Upper lobe of right lung (tissue), 1 donor: ENCODE data around the gene CLK1. TPM values are rescaled to one million over a fixed set of nuclear protein-coding genes. Genes with fewer than 3 reads are reported as not detected.

Experiments
- ATAC-seq: fragments of 200-7000 bp; cut with Tn5 transposase; one replicate; pipeline ENCODE4 v1.9.1; 2020; ENCODE audit warnings: mild to moderate bottlenecking, moderate library complexity
- DNase-seq: peaks from one replicate; pipeline ENCODE4 v3.0.0-alpha.2; 2020
- H3K27ac ChIP-seq: fragments of 200-600 bp; one replicate; pipeline ENCODE4 v1.8.0; 2022
- H3K27me3 ChIP-seq: fragments of 200-600 bp; one replicate; pipeline ENCODE4 v1.8.0; 2022; ENCODE audit warnings: mild to moderate bottlenecking
- H3K36me3 ChIP-seq: fragments of 200-600 bp; one replicate; pipeline ENCODE4 v1.8.0; 2022
- H3K4me1 ChIP-seq: fragments of 200-600 bp; one replicate; pipeline ENCODE4 v1.8.0; 2022
- H3K4me3 ChIP-seq: fragments of 200-600 bp; one replicate; pipeline ENCODE4 v1.8.0; 2022; ENCODE audit warnings: mild to moderate bottlenecking
- H3K9me3 ChIP-seq: fragments of 200-600 bp; one replicate; pipeline ENCODE4 v1.8.0; 2022
- intact Hi-C: fragments of 100-400 bp; cut with DNase I; formaldehyde crosslinking; loops from one replicate; pipeline ENCODE4 v1.11.0; 2022
- long read RNA-seq: library from polyadenylated mRNA; unstranded; transcript quantifications from one replicate; pipeline ENCODE4 v2.0.0, GENCODE V29; 2021
- total RNA-seq: library from RNA; stranded (reverse); fragmentation: NEBNext Ultra II Directional; extraction: Animal tissue kit (Norgen Biotek cat#: 25700); gene quantifications from one replicate; pipeline ENCODE4 v1.2.1, GENCODE V29; 2021
- TF ChIP-seq, protein P1 (sequence below): fragments of 200-600 bp; IDR thresholded peaks from one replicate; pipeline ENCODE4 v1.8.0; 2022; ENCODE audit warnings: antibody characterized with exemption
- donor health status: DM: no; HTN: yes; CAD: no; lungs with severe emphysema.

The CLK1 gene
- 108 TPM for total RNA-seq
- long read RNA-seq, transcript CLK1-210 (11 exons, 3,208 nt), result major isoform, 13 of 34 reads
- long read RNA-seq, transcript CLK1-204 (12 exons, 1,682 nt), result minor isoform, 12 of 34 reads
- long read RNA-seq, partial matches to known transcripts, result 0 of 34 reads
- long read RNA-seq, other reads (novel, unspliced or antisense), result 6 of 34 reads

DNA sequence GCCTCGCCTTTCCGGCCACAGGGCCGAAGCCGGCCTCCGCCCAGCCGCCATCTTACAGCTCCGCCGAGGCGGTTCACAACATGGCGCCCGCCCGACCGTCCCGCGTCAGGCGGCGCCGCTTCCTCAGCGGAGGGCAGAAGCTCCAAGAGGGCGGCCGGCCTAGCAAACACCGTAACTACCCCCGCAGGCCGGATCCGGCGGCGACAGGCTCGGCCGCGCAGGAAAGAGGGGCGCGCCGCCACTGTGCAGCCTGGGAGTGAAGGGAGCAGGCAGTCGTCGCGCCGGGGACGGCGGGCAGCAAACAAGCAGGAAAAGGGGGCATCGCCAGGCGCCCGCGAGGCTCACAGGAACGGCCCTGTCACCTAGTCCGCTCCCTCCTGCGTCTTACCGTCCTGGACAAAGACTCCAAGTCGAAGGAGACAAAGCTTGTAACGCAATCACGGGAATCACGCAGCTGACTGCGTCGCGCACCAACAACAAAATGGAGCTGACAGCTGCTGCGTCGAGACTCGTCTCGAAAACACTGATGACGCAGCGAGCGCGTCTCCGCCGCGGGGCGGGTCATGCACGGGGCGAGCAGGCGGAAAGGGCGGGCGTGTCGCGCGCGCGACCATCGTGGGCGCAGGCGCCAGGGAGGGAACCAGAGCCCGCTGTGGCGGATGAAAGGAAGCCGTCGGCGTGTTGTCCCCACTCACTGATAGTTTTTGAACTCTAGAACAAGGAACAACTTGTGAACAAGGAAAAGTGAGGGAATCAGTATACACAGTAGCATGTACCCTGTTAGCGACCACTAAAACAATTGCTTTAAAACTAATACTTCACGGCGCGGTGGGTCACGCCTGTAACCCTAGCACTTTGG lies at the start of gene CLK1:
Gene CLK1, minus strand, starts transcription at position 483 of the 859 bp plus-strand sequence. CDS start 2,796 bp downstream, outside the sequence.
- peaks cover 27% of the 10 kb centered on the region for H3K4me1 ChIP-seq
- intact Hi-C loops, result no loop called here
- H3K9me3 ChIP-seq, result no peaks in the 10 kb centered on the region
- peak; percentile 99 for DNase-seq
- H3K4me3 ChIP-seq, result peak within 1 kb of the TSS; percentile 91
- H3K27me3 ChIP-seq, result no peaks in the 10 kb centered on the region
- H3K36me3 ChIP-seq, result peaks cover 22% of the 10 kb centered on the region
- TF ChIP-seq, protein P1, sequence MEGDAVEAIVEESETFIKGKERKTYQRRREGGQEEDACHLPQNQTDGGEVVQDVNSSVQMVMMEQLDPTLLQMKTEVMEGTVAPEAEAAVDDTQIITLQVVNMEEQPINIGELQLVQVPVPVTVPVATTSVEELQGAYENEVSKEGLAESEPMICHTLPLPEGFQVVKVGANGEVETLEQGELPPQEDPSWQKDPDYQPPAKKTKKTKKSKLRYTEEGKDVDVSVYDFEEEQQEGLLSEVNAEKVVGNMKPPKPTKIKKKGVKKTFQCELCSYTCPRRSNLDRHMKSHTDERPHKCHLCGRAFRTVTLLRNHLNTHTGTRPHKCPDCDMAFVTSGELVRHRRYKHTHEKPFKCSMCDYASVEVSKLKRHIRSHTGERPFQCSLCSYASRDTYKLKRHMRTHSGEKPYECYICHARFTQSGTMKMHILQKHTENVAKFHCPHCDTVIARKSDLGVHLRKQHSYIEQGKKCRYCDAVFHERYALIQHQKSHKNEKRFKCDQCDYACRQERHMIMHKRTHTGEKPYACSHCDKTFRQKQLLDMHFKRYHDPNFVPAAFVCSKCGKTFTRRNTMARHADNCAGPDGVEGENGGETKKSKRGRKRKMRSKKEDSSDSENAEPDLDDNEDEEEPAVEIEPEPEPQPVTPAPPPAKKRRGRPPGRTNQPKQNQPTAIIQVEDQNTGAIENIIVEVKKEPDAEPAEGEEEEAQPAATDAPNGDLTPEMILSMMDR, result no peak
- peak; percentile 95 for ATAC-seq
- peak within 1 kb of the TSS; percentile 100 for H3K27ac ChIP-seq

DNA sequence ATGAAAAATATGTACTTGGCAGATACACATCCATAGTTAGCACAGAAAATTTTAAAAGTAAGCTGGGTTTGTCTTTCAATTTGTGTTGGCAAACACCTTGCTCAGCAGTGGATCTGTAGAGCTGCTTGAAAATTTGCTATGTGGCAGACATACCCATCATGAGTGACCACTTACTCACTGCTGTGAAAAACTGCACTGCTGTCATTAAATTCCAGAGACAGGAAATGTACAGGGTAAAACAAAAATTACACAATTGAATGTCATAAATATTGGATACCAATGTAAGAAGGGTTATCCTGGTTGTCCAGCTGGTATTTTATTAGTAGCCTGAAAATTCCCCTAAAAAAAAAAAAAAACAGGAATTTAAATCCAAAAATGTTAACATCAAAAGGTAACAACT lies 49.2 kb upstream of the CLK1 start:
- intact Hi-C loops, result no loop called here
- H3K27me3 ChIP-seq, result no peaks in the 10 kb centered on the region
- no peak overlapping the region for H3K4me3 ChIP-seq
- no peaks in the 10 kb centered on the region for H3K4me1 ChIP-seq
- DNase-seq, result no peak
- ATAC-seq, result no peak
- H3K36me3 ChIP-seq, result peaks cover 92% of the 10 kb centered on the region
- TF ChIP-seq, protein P1, result no peak
- H3K27ac ChIP-seq, result no peak overlapping the region
- H3K9me3 ChIP-seq, result no peaks in the 10 kb centered on the region

DNA sequence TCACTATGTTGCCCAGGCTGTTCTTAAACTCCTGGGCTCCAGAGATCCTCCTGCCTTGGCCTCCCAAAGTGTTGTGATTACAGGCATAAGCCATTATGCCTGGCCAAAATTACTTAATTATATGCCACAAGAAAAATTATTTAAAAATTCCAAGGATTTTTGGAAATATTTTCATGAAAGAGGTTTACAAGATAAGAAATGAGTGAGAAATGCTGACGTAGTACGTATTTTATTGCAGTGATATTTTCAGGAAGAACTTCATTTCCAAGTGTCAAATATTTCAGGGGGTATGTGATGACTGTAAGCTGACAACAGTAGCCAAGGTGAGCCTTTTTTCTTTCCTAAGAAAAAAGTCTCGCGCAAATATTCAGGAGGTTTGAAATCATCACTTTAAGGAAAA lies 45.5 kb upstream of the CLK1 start:
- Histone ChIP-seq H3K36me3 (peaks cover 62% of the 10 kb centered on the region), H3K4me3 (no peak overlapping the region), H3K27me3 (no peaks in the 10 kb centered on the region), H3K27ac (no peak overlapping the region), H3K9me3 (no peaks in the 10 kb centered on the region), H3K4me1 (no peaks in the 10 kb centered on the region)
- no peak for ATAC-seq
- no peak for DNase-seq
- TF ChIP-seq, protein P1, result no peak
- intact Hi-C loops, result loop anchor here (10.0 kb wide), 1 partner anchor 265 kb away; no protein-coding TSS in a partner anchor

DNA sequence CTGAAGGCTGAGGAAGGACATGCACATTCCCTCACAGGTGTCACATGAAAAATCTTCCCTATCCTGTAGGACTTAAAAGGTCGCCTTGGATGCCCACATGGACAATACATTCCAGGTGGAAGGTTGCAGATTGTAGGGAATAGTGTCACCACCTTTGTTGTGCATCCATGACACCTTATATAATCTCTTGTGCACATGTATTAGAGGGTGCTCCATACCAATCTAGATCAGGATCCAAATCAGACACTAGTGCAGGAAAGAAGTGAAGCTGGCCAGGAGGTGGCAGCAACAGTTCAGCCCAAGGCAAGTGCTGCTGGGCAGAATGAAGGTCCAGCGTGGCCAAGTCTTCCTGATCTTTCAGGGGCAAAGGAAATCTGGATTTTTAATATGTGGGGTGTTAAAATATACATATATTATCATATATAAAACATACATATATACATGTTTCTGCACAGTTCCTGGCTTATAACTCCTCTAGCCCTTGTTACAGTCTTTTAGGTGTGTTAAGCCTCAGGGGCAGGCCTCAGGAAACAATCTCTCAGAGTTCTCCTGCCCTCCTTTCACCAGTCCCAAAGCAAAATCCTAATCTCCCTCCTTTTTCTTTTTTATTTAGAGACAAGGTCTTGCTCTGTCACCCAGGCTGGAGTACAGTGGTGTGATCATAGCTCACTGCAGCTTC lies 41.3 kb upstream of the CLK1 start:
- intact Hi-C loops, result loop anchor here (10.0 kb wide), 1 partner anchor 269 kb away; no protein-coding TSS in a partner anchor
- Histone ChIP-seq H3K4me3 (no peak overlapping the region), H3K36me3 (peaks cover 48% of the 10 kb centered on the region), H3K27me3 (no peaks in the 10 kb centered on the region), H3K9me3 (no peaks in the 10 kb centered on the region), H3K4me1 (no peaks in the 10 kb centered on the region), H3K27ac (no peak overlapping the region)
- peak; percentile 80 for DNase-seq
- ATAC-seq, result peak; percentile 93
- TF ChIP-seq, protein P1, result peak; percentile 68

DNA sequence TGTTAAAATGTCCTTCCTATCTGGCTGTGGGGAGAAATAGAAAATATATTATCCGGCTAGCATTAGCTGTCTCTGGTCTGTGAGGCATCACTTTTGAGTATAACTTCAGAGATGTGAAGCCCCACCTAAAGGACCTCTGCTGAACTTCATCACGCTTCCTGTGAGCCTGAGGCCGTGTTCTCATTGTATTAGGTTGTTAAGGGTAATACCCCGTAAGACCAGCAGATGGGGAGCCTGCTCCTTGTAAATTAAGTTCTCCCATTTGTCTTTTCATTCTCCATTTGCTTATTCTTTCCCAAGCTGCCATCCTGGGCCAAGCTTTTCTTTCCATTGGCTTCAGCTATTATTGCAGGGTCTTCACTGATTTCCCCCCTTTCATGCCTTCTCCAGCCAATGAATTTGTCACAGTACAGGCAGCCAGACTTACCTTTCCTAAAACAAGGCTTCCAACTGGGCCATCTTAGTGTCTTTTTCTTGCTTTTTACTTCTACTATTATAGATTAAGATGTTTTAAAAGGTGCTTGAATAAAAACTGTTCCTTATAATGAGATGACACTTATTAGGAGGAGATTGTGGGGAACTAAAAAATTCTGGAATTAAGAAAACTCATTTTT lies 37.1 kb upstream of the CLK1 start:
- Histone ChIP-seq H3K27me3 (no peaks in the 10 kb centered on the region), H3K4me1 (no peaks in the 10 kb centered on the region), H3K9me3 (no peaks in the 10 kb centered on the region), H3K36me3 (peaks cover 71% of the 10 kb centered on the region), H3K4me3 (no peak overlapping the region), H3K27ac (no peak overlapping the region)
- intact Hi-C loops, result loop anchor here (10.0 kb wide), 1 partner anchor 273 kb away; no protein-coding TSS in a partner anchor
- TF ChIP-seq, protein P1, result peak; percentile 79
- DNase-seq, result no peak
- ATAC-seq, result peak; percentile 96
